ENCODE results near the gene UVRAG. TPM values are rescaled to one million over a fixed set of nuclear protein-coding genes. Genes with fewer than 3 reads are reported as not detected.
"Not testable (repeated sequence)": the region's sequence is repeated elsewhere in the genome, so short reads cannot be mapped to it uniquely, and the experiment has no call there.

UVRAG gene
- total and polyA plus RNA-seq, 2 of the 4 experiments (the other 2 are of a cell fraction): 5.6 to 10.9 TPM

- WGBS, 2 experiments (ENCODE audit: extremely low coverage in 2 of 2, insufficient read length in 1 of 2): 100% methylated on average over 1 of the region's 6 CpGs; no CpG with 5 or more reads in 1 of the 2 experiments
Observed at GRCh38 chr11:75979075-75979474, 164.1 kb downstream of the UVRAG start.

GRCh38 chr11:75979479-75980027 lies 164.5 kb downstream of the UVRAG start:
- BruUV-seq (replicated peaks); DNase-seq; H3K9ac ChIP-seq (ENCODE audit: low read depth, low read length); H2AFZ ChIP-seq (replicated peaks; ENCODE audit: low read length, poor library complexity); H4K5ac ChIP-seq (ENCODE audit: low read depth, low read length); H4K20me1 ChIP-seq (ENCODE audit: insufficient read depth, low read length); intact Hi-C loops (cut with micrococcal nuclease); ATAC-seq (ENCODE audit: low read depth); H2BK5ac ChIP-seq (ENCODE audit: low read depth, low read length, poor library complexity, severe bottlenecking); H2BK120ac ChIP-seq (ENCODE audit: low read depth, low read length); H3K79me1 ChIP-seq (ENCODE audit: low read depth in 1 of 2, low read length in 2 of 2); in situ Hi-C loops (cut with MboI; ENCODE audit: low sequenced_read_pairs); H3K9me3 ChIP-seq (ENCODE audit: control insufficient read depth, insufficient read depth, low read length); H3K4me2 ChIP-seq (ENCODE audit: low read depth, low read length); H3K23ac ChIP-seq (ENCODE audit: low read depth, low read length); H3K27me3 ChIP-seq (ENCODE audit: control insufficient read depth, insufficient read depth, low read length); H2AK5ac ChIP-seq (ENCODE audit: low read depth, low read length); H3K4me1 ChIP-seq (ENCODE audit: control insufficient read depth, insufficient read depth, low read length); H3K27ac ChIP-seq (ENCODE audit: insufficient read depth, low read length); H3K4ac ChIP-seq (ENCODE audit: low read depth, low read length); H3K14ac ChIP-seq (replicated peaks; ENCODE audit: low read depth, low read length); H3K18ac ChIP-seq (ENCODE audit: low read depth, low read length); H3K56ac ChIP-seq (ENCODE audit: extremely low read depth, insufficient read depth, low read length); H4K8ac ChIP-seq (ENCODE audit: low read depth in 2 of 2, low read length in 2 of 2); H4K91ac ChIP-seq (ENCODE audit: insufficient read depth, low read depth, low read length); H3K9me1 ChIP-seq (ENCODE audit: insufficient read depth, low read length); H2BK15ac ChIP-seq (ENCODE audit: low read depth, low read length); dilution Hi-C loops (cut with HindIII; ENCODE audit: low sequenced_read_pairs, unreplicated experiment); H3K4me3 ChIP-seq (ENCODE audit: insufficient read depth, low read depth, low read length); H2BK20ac ChIP-seq (ENCODE audit: low read depth, low read length); POLR2A ChIA-PET (ENCODE audit: unreplicated experiment); H2AK9ac ChIP-seq (replicated peaks; ENCODE audit: low read depth, low read length, poor library complexity); CTCF ChIA-PET; H3K36me3 ChIP-seq (ENCODE audit: control insufficient read depth, insufficient read depth, low read length): not testable (repeated sequence)
- WGBS, 2 experiments (ENCODE audit: extremely low coverage in 2 of 2, insufficient read length in 1 of 2): 100% methylated on average over 3 of the region's 22 CpGs; no CpG with 5 or more reads in 1 of the 2 experiments

More at GRCh38 chr11:75979075-75979474, 164.1 kb downstream of the UVRAG start:
- H2BK120ac ChIP-seq (ENCODE audit: low read depth, low read length); H2AK5ac ChIP-seq (ENCODE audit: low read depth, low read length); H3K23ac ChIP-seq (ENCODE audit: low read depth, low read length); H3K56ac ChIP-seq (ENCODE audit: extremely low read depth, insufficient read depth, low read length); H3K27me3 ChIP-seq (ENCODE audit: control insufficient read depth, insufficient read depth, low read length); H3K4me3 ChIP-seq (ENCODE audit: insufficient read depth, low read depth, low read length); H3K9me3 ChIP-seq (ENCODE audit: control insufficient read depth, insufficient read depth, low read length); dilution Hi-C loops (cut with HindIII; ENCODE audit: low sequenced_read_pairs, unreplicated experiment); H3K4ac ChIP-seq (ENCODE audit: low read depth, low read length); in situ Hi-C loops (cut with MboI; ENCODE audit: low sequenced_read_pairs); H3K14ac ChIP-seq (replicated peaks; ENCODE audit: low read depth, low read length); ATAC-seq (ENCODE audit: low read depth); H4K8ac ChIP-seq (ENCODE audit: low read depth in 2 of 2, low read length in 2 of 2); H4K5ac ChIP-seq (ENCODE audit: low read depth, low read length); H3K79me1 ChIP-seq (ENCODE audit: low read depth in 1 of 2, low read length in 2 of 2); H2BK15ac ChIP-seq (ENCODE audit: low read depth, low read length); H3K18ac ChIP-seq (ENCODE audit: low read depth, low read length); DNase-seq; H3K4me1 ChIP-seq (ENCODE audit: control insufficient read depth, insufficient read depth, low read length); H3K36me3 ChIP-seq (ENCODE audit: control insufficient read depth, insufficient read depth, low read length); CTCF ChIA-PET; intact Hi-C loops (cut with micrococcal nuclease); BruUV-seq (replicated peaks); H2BK5ac ChIP-seq (ENCODE audit: low read depth, low read length, poor library complexity, severe bottlenecking); H3K4me2 ChIP-seq (ENCODE audit: low read depth, low read length); H2AK9ac ChIP-seq (replicated peaks; ENCODE audit: low read depth, low read length, poor library complexity); POLR2A ChIA-PET (ENCODE audit: unreplicated experiment); H3K9ac ChIP-seq (ENCODE audit: low read depth, low read length); H3K9me1 ChIP-seq (ENCODE audit: insufficient read depth, low read length); H2AFZ ChIP-seq (replicated peaks; ENCODE audit: low read length, poor library complexity); H4K91ac ChIP-seq (ENCODE audit: insufficient read depth, low read depth, low read length); H2BK20ac ChIP-seq (ENCODE audit: low read depth, low read length); H4K20me1 ChIP-seq (ENCODE audit: insufficient read depth, low read length); H3K27ac ChIP-seq (ENCODE audit: insufficient read depth, low read length): not testable (repeated sequence)

All from IMR-90 (cell line).